Measurements from ENCODE around the gene SERPINB6. TPM values are rescaled to one million over a fixed set of nuclear protein-coding genes. Genes with fewer than 3 reads are reported as not detected.

Gene SERPINB6
- total RNA-seq, 3 donors from 2014 or later (not counting 1 experiment from before 2014, with no cell fraction given), result 120 to 135 (median 129) TPM

- DNase-seq, result peak in 1 of 2 donors; percentile 72
- Mint-ChIP-seq H3K4me3 (peak overlapping the region; percentile 13), H3K36me3 (peaks cover 4% of the 10 kb centered on the region), H3K4me1 (peaks cover 21 to 41% of the 10 kb centered on the region in 2 donors), H3K27me3 (ENCODE audit: low read depth in 2 of 2) (no peaks in the 10 kb centered on the region), H3K27ac (peak overlapping the region; percentile 45 to 63), H3K9me3 (no peaks in the 10 kb centered on the region)
- peaks cover 23% of the 10 kb centered on the region for H3K4me1 ChIP-seq (ENCODE audit: control insufficient read depth, insufficient read depth, low read length)
- H3K27me3 ChIP-seq (ENCODE audit: control insufficient read depth, insufficient read depth, low read length), result no peaks in the 10 kb centered on the region
- intact Hi-C loops (cut with micrococcal nuclease), result no loop called here
- peak; percentile 60 for TF ChIP-seq CTCF (IDR thresholded peaks at IDR 0.05)
- no peak overlapping the region for H3K4me3 ChIP-seq (ENCODE audit: low read length)
- H3K36me3 ChIP-seq (ENCODE audit: control insufficient read depth, insufficient read depth, low read length), result peaks cover 20% of the 10 kb centered on the region
- H3K27ac ChIP-seq (ENCODE audit: low read length), result no peak overlapping the region
- no peaks in the 10 kb centered on the region for H3K9me3 ChIP-seq (ENCODE audit: control insufficient read depth, insufficient read depth, low read length)
- peak in 1 of 3 donors; percentile 16 for ATAC-seq
- 74% methylated on average over 2 of the region's 2 CpGs for WGBS (ENCODE audit: insufficient coverage)
Measured at GRCh38 chr6:3001773-3002293, 30.5 kb upstream of the SERPINB6 start.

GRCh38 chr6:3001146-3001772, 29.9 kb upstream of the SERPINB6 start:
- peaks cover 16% of the 10 kb centered on the region for H3K36me3 ChIP-seq (ENCODE audit: control insufficient read depth, insufficient read depth, low read length)
- DNase-seq (no peak), ATAC-seq (no peak)
- H3K27ac Mint-ChIP-seq, result peak overlapping the region in 1 of 2 donors; percentile 45
- H3K4me3 Mint-ChIP-seq, result peak overlapping the region; percentile 92
- H3K4me3 ChIP-seq (ENCODE audit: low read length), result no peak overlapping the region
- WGBS (ENCODE audit: insufficient coverage), result 92% methylated on average over 7 of the region's 11 CpGs
- no peaks in the 10 kb centered on the region for H3K36me3 Mint-ChIP-seq
- H3K4me1 Mint-ChIP-seq, result peaks cover 21 to 37% of the 10 kb centered on the region in 2 donors
- H3K27me3 ChIP-seq (ENCODE audit: control insufficient read depth, insufficient read depth, low read length), result no peaks in the 10 kb centered on the region
- H3K9me3 ChIP-seq (ENCODE audit: control insufficient read depth, insufficient read depth, low read length), result no peaks in the 10 kb centered on the region
- intact Hi-C loops (cut with micrococcal nuclease), result no loop called here
- H3K27ac ChIP-seq (ENCODE audit: low read length), result no peak overlapping the region
- no peaks in the 10 kb centered on the region for H3K9me3 Mint-ChIP-seq
- peaks cover 23% of the 10 kb centered on the region for H3K4me1 ChIP-seq (ENCODE audit: control insufficient read depth, insufficient read depth, low read length)
- H3K27me3 Mint-ChIP-seq (ENCODE audit: low read depth in 2 of 2), result no peaks in the 10 kb centered on the region
- no peak for TF ChIP-seq CTCF (IDR thresholded peaks at IDR 0.05)

GRCh38 chr6:2999618-3000557, 28.5 kb upstream of the SERPINB6 start, which contains the start of gene NQO2:
NQO2 (plus strand) TSS chr6:2999894; CDS start chr6:3006553, 6,659 bp downstream.
- intact Hi-C loops (cut with micrococcal nuclease), result loop anchor here (1.0 to 5.0 kb wide), 4 partner anchors 24 to 252 kb away; partner anchors contain the start of gene BPHL
- Histone ChIP-seq H3K27me3 (ENCODE audit: control insufficient read depth, insufficient read depth, low read length) (no peaks in the 10 kb centered on the region), H3K27ac (ENCODE audit: low read length) (peak within 1 kb of the TSS; percentile 76), H3K9me3 (ENCODE audit: control insufficient read depth, insufficient read depth, low read length) (no peaks in the 10 kb centered on the region), H3K36me3 (ENCODE audit: control insufficient read depth, insufficient read depth, low read length) (peaks cover 4% of the 10 kb centered on the region), H3K4me3 (ENCODE audit: low read length) (peak within 1 kb of the TSS; percentile 88), H3K4me1 (ENCODE audit: control insufficient read depth, insufficient read depth, low read length) (peaks cover 23% of the 10 kb centered on the region)
- Mint-ChIP-seq H3K36me3 (no peaks in the 10 kb centered on the region), H3K9me3 (no peaks in the 10 kb centered on the region), H3K27me3 (ENCODE audit: low read depth in 2 of 2) (no peaks in the 10 kb centered on the region), H3K27ac (peak within 1 kb of the TSS; percentile 74 to 86), H3K4me3 (peak within 1 kb of the TSS; percentile 92), H3K4me1 (peaks cover 21 to 37% of the 10 kb centered on the region in 2 donors)
- ATAC-seq (peak; percentile 80 to 94 (median 88)), DNase-seq (peak; percentile 86 to 93)
- TF ChIP-seq CTCF (IDR thresholded peaks at IDR 0.05), result no peak
- WGBS (ENCODE audit: insufficient coverage), result 3% methylated on average over 85 of the region's 87 CpGs
